Testis (tissue), 3 donors: ENCODE measurements around the gene FAM53A. TPM values are rescaled to one million over a fixed set of nuclear protein-coding genes. Genes with fewer than 3 reads are reported as not detected.

Source experiments
- DNase-seq: peaks from one replicate; pipeline ENCODE4 v3.0.0-alpha.2; 2019
- H3K27ac ChIP-seq, 2 donors: fragments of 200-600 bp; sonication (generic); one replicate each; pipeline ENCODE4 v1.5.1; 2019
- H3K27me3 ChIP-seq: fragments of 200-600 bp; sonication (generic); one replicate; pipeline ENCODE4 v1.5.1; 2019
- H3K36me3 ChIP-seq: fragments of 200-600 bp; sonication (generic); one replicate; pipeline ENCODE4 v1.5.1; 2017; ENCODE audit warnings: low read depth; ENCODE audit errors: missing control alignments
- H3K4me1 ChIP-seq: fragments of 200-600 bp; sonication (generic); one replicate; pipeline ENCODE4 v1.5.1; 2019
- H3K4me3 ChIP-seq, 2 donors: fragments of 200-600 bp; sonication (generic); one replicate each; pipeline ENCODE4 v1.5.1; 2017 to 2019
- H3K9me3 ChIP-seq: fragments of 200-600 bp; sonication (generic); one replicate; pipeline ENCODE4 v1.5.1; 2017
- CTCF ChIP-seq, 3 experiments: fragments of 450-650 bp in 2 of 3; fragments of 200-600 bp in 1 of 3; sonication (generic) in 1 of 3; IDR thresholded peaks; one replicate each; pipeline ENCODE4 v1.5.1; 2016 to 2019; ENCODE audit warnings: antibody characterized with exemption in 3 of 3, mild to moderate bottlenecking in 2 of 3, moderate library complexity in 1 of 3
- POLR2A ChIP-seq: fragments of 450-650 bp; IDR thresholded peaks from one replicate; pipeline ENCODE4 v1.6.1; 2017; ENCODE audit warnings: antibody characterized with exemption, mild to moderate bottlenecking, moderate library complexity
- WGBS, 2 donors: methylation state at CpG; one replicate each; pipeline ENCODE4 v1.1.5; 2018; 5-methylcytosine and 5-hydroxymethylcytosine counted together
- intact Hi-C: fragments of 100-400 bp; cut with DNase I; formaldehyde crosslinking; loops from one replicate; pipeline ENCODE4 v1.15.1; 2023; ENCODE audit warnings: low total_unique reads
- polyA plus RNA-seq: library from polyadenylated mRNA; stranded (reverse); fragments of 350-450 nt; fragmentation: Illumina TruSeq; extraction: RNeasy Lipid Tissue Mini Kit (QIAGEN cat#74804); gene quantifications from one replicate; pipeline ENCODE4 v1.2.3, GENCODE V29; 2014; ENCODE audit warnings: low read depth, low replicate concordance; ENCODE audit not compliant: insufficient read depth
- total RNA-seq, 2 donors: library from RNA; depleted of rRNA; stranded (reverse); fragments of >200 nt; gene quantifications; one replicate each; pipeline ENCODE4 v1.2.3, GENCODE V29; 2016

Gene FAM53A
- total and polyA plus RNA-seq, 3 donors from 2014 or later: 24.2 to 60.8 (median 41.3) TPM

- intact Hi-C loops: no loop called here
- TF ChIP-seq CTCF (IDR thresholded peaks at IDR 0.05) (no peak), POLR2A (no peak)
- Histone ChIP-seq H3K4me1 (no peaks in the 10 kb centered on the region), H3K27me3 (no peaks in the 10 kb centered on the region), H3K4me3 (no peak overlapping the region), H3K36me3 (no peaks in the 10 kb centered on the region), H3K9me3 (no peaks in the 10 kb centered on the region), H3K27ac (no peak overlapping the region)
- no peak for DNase-seq
- 72 to 78% methylated on average over 22 of the region's 22 CpGs for WGBS, 2 donors
These were observed 68.1 kb downstream of the FAM53A start for GRCh38 chr4:1615786-1616556.

GRCh38 chr4:1614854-1615595 lies 69.1 kb downstream of the FAM53A start:
- H3K27me3 ChIP-seq: no peaks in the 10 kb centered on the region
- H3K9me3 ChIP-seq: no peaks in the 10 kb centered on the region
- 86 to 90% methylated on average over 22 to 36 of the region's 37 CpGs for WGBS, 2 donors
- no peak overlapping the region for H3K4me3 ChIP-seq
- TF ChIP-seq CTCF (IDR thresholded peaks at IDR 0.05): no peak
- no peak for TF ChIP-seq POLR2A
- no peaks in the 10 kb centered on the region for H3K36me3 ChIP-seq
- no peak for DNase-seq
- intact Hi-C loops: no loop called here
- H3K4me1 ChIP-seq: no peaks in the 10 kb centered on the region
- H3K27ac ChIP-seq: no peak overlapping the region

GRCh38 chr4:1614502-1614853 lies 69.6 kb downstream of the FAM53A start:
- no peak for DNase-seq
- TF ChIP-seq POLR2A: no peak
- no peak for TF ChIP-seq CTCF (IDR thresholded peaks at IDR 0.05)
- Histone ChIP-seq H3K36me3 (no peaks in the 10 kb centered on the region), H3K27me3 (no peaks in the 10 kb centered on the region), H3K4me1 (no peaks in the 10 kb centered on the region), H3K4me3 (no peak overlapping the region), H3K9me3 (no peaks in the 10 kb centered on the region), H3K27ac (no peak overlapping the region)
- intact Hi-C loops: no loop called here
- WGBS, 2 donors: 92 to 93% methylated on average over 15 to 17 of the region's 17 CpGs

GRCh38 chr4:1614049-1614448 lies 70.1 kb downstream of the FAM53A start:
- Histone ChIP-seq H3K4me1 (no peaks in the 10 kb centered on the region), H3K9me3 (no peaks in the 10 kb centered on the region), H3K27me3 (no peaks in the 10 kb centered on the region), H3K27ac (no peak overlapping the region), H3K4me3 (no peak overlapping the region), H3K36me3 (no peaks in the 10 kb centered on the region)
- WGBS, 2 donors: 84 to 90% methylated on average over 10 to 17 of the region's 17 CpGs
- DNase-seq: no peak
- intact Hi-C loops: no loop called here
- TF ChIP-seq CTCF (IDR thresholded peaks at IDR 0.05): no peak
- no peak for TF ChIP-seq POLR2A
